Immature natural killer cell (primary cell): Measurements from ENCODE around the gene MRPS33. TPM values are rescaled to one million over a fixed set of nuclear protein-coding genes. Genes with fewer than 3 reads are reported as not detected.
A peak's percentile ranks its signal among the peaks of the same experiment; 100 is the strongest.
"Not testable (repeated sequence)": the region's sequence is repeated elsewhere in the genome, so short reads cannot be mapped to it uniquely, and the experiment has no call there.

ENCODE experiments used
- DNase-seq, 3 donors: peaks; one replicate each; pipeline ENCODE4 v3.0.0; 2022; ENCODE audit warnings: mixed read lengths in 1 of 3
- H3K27ac Mint-ChIP-seq, 6 donors: one replicate each; pipeline ENCODE4 v1.8.0; 2020; ENCODE audit warnings: mixed read lengths in 6 of 6, mild to moderate bottlenecking in 5 of 6, inconsistent platforms in 4 of 6, moderate library complexity in 3 of 6
- H3K27me3 Mint-ChIP-seq, 3 donors: one replicate each; pipeline ENCODE4 v1.8.0; 2020 to 2021; ENCODE audit warnings: low read depth in 3 of 3, mild to moderate bottlenecking in 3 of 3, mixed read lengths in 3 of 3, moderate library complexity in 3 of 3, inconsistent platforms in 1 of 3
- H3K36me3 Mint-ChIP-seq, 3 donors: one replicate each; pipeline ENCODE4 v1.8.0; 2020; ENCODE audit warnings: mixed read lengths in 3 of 3, inconsistent platforms in 2 of 3, mild to moderate bottlenecking in 2 of 3
- H3K4me1 Mint-ChIP-seq, 2 donors: one replicate each; pipeline ENCODE4 v1.8.0; 2020; ENCODE audit warnings: inconsistent platforms in 2 of 2, mild to moderate bottlenecking in 2 of 2, mixed read lengths in 2 of 2, moderate library complexity in 1 of 2
- H3K4me3 Mint-ChIP-seq, 5 donors: one replicate each; pipeline ENCODE4 v1.8.0; 2020; ENCODE audit warnings: mild to moderate bottlenecking in 5 of 5, mixed read lengths in 5 of 5, inconsistent platforms in 3 of 5, moderate library complexity in 3 of 5
- H3K9me3 Mint-ChIP-seq, 6 donors: one replicate each; pipeline ENCODE4 v1.8.0; 2020; ENCODE audit warnings: mild to moderate bottlenecking in 6 of 6, mixed read lengths in 6 of 6, inconsistent platforms in 4 of 6, moderate library complexity in 3 of 6
- polyA plus RNA-seq, 3 donors: library from polyadenylated mRNA; unstranded; fragments of 300-500 nt; fragmentation: Illumina TruSeq; gene quantifications; one replicate each; pipeline ENCODE4 v1.2.3, GENCODE V29; 2021

Gene MRPS33
- polyA plus RNA-seq = 10 to 100 TPM; 28.9 to 51.3 (median 46.9) TPM

DNA sequence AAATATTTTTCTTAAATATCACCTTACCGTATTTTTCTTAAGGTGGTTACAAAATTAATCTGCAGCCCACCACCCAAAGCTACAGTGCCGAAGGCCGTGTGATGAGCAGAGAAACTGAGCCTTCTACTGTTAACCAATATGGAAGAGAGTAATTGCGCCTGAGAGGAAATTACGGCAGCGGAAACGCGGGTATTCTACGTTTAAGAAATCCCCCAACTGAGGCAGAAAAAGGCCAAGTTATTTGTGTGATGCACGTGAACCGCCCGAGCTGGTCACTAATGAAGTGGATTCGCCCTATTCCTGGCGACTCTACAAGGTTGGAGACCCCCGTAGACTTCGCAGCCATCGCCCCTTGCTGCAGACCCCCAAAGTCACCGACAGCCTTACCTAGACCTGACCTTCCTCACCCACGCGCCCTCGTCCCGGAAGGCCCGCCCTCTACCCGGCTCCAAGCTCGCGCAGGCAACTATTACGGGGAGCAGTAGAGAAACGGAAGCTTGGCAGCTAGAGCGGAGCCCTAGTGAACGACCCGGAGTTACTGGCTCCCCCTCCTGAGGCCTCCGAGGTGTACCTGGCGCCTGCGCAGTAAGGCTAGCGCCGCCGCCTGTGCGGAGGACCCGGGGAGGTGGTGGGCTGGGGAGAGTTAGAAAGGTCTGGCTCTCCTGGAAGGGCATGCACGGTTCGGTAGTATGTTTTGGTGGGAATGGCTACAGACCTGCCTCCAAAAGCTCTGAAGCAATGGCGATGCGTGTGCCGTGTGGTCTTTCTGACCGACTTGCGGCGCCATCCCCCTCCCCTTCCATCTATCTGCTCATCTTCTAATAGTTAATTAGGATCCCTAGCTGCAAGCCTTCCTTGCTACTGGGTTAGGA is at the start of gene MRPS33:
TSS of gene MRPS33 (minus strand) at position 429 of the 872 bp plus-strand sequence. CDS start 4,319 bp downstream, outside the sequence.
- Mint-ChIP-seq H3K27ac (peak within 1 kb of the TSS; percentile 99 to 100 (median 100)), H3K4me3 (peak within 1 kb of the TSS; percentile 98 to 100 (median 99)), H3K4me1 (peaks cover 41 to 47% of the 10 kb centered on the region in 2 donors), H3K27me3 (peaks cover 6 to 24% (median 22%) of the 10 kb centered on the region in 3 donors), H3K36me3 (peaks cover 0 to 8% (median 5%) of the 10 kb centered on the region in 3 donors), H3K9me3 (no peaks in the 10 kb centered on the region)
- DNase-seq = peak; percentile 91 to 94 (median 93)

DNA sequence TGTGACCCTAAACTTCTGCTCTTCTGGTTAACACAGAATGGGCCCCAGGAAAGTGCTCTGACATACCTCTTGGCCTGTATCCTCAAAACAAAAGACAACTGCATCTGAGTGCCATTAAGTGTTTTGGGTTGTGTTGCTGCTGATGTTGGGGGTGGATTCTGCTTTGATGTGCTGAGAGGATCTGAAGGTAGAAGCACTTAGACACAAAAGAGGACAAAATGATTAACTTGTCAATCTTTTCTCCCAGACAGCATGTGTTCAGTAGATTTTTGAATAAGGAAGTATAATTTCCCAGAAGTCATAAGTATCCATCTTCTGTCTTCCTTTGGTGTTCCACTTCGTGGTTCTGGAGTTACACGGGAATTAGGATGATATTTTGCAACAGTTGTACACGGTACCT is 43.0 kb upstream of the MRPS33 start:
- no peak overlapping the region for H3K27ac Mint-ChIP-seq
- peaks cover 2 to 12% (median 11%) of the 10 kb centered on the region in 3 donors for H3K27me3 Mint-ChIP-seq
- H3K4me1 Mint-ChIP-seq = peaks cover 15 to 18% of the 10 kb centered on the region in 2 donors
- H3K9me3 Mint-ChIP-seq = peaks cover 0 to 5% (median 2%) of the 10 kb centered on the region in 6 donors
- no peak overlapping the region for H3K4me3 Mint-ChIP-seq
- no peak for DNase-seq
- no peaks in the 10 kb centered on the region for H3K36me3 Mint-ChIP-seq

DNA sequence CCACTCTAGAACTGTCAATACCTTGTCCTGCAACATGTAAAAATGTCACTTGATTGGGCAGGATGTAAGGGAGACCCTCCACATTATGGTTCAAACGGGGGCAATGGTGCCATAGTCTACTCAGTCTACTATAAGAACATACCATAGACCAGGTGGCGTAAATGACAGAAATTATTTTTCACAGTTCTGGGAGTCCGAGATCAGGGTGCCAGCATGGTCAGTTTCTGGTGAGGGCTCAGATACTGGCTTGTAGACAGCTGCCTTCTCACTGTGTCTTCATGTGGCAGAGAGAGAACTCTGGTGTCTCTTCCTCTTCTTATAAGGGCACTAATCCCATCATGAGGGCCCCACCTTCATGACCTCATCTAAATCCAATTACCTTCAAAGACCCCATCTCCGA is 40.4 kb upstream of the MRPS33 start:
- DNase-seq = no peak
- Mint-ChIP-seq H3K27ac (peak overlapping the region in 1 of 6 donors; percentile 6), H3K4me3 (no peak overlapping the region), H3K9me3 (peaks cover 0 to 4% (median 0%) of the 10 kb centered on the region in 6 donors), H3K27me3 (peaks cover 2 to 12% (median 10%) of the 10 kb centered on the region in 3 donors), H3K36me3 (no peaks in the 10 kb centered on the region), H3K4me1 (peaks cover 19 to 23% of the 10 kb centered on the region in 2 donors)

DNA sequence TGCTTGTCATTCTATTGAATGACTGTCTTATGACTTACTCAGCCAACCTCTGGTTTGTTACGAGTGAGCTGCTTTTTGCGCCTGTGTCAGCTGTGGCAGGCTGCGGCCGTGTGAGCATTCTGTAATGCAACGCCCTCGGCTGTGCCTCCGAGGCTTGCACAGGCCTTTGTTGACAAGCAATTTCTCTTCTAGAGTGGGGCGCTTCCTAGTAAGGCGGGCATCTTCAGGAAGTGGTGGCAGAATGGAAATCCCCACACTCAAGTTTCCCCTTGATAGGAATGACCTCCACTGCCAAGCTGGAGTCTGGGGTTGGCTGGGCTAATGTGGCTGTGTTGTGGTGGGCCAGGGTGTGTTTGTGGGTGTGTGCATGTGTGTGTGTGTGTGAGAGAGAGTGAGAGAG is 38.9 kb upstream of the MRPS33 start:
- peak; percentile 53 to 72 (median 64) for DNase-seq
- no peaks in the 10 kb centered on the region for H3K36me3 Mint-ChIP-seq
- peak overlapping the region; percentile 79 to 98 (median 90) for H3K27ac Mint-ChIP-seq
- peaks cover 19 to 23% of the 10 kb centered on the region in 2 donors for H3K4me1 Mint-ChIP-seq
- H3K27me3 Mint-ChIP-seq = peaks cover 4 to 10% (median 9%) of the 10 kb centered on the region in 3 donors
- peak overlapping the region; percentile 6 to 76 (median 48) for H3K4me3 Mint-ChIP-seq
- peaks cover 0 to 4% (median 0%) of the 10 kb centered on the region in 6 donors for H3K9me3 Mint-ChIP-seq

DNA sequence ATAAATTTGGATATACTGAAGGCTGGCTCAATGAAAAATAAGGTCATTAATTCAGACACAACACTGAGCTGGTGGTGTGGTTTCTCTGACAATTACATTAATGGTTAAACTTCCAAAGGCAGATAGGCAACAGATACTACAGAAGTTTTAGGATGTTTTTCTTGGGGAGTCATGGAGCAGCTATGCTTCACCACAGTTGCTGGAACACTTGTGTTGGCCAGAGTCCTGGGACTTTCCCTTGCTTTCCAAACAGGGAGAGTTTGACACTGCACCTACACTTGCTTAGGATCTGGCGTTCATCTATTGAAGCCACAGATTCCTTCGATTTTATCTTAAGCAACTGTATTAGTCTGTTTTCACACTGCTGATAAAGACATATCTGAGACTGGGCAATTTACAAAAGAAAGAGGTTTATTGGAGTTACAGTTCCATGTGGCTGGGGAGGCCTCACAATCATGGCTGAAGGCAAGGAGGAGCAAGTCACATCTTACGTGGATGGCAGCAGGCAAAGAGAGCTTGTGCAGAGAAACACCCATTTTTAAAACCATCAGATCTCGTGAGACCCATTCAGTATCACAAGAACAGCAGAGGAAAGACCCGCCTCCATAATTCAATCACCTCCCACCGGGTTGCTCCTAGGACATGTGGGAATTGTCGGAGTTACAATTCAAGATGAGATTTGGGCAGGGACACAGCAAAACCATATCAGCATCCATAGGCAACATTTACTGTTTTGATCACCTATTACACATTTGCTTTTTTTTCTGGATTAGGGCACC is 31.3 kb upstream of the MRPS33 start:
- Mint-ChIP-seq H3K36me3 (no peaks in the 10 kb centered on the region), H3K4me3 (no peak overlapping the region), H3K9me3 (peaks cover 0 to 2% (median 0%) of the 10 kb centered on the region in 6 donors), H3K27me3 (peaks cover 7 to 13% (median 7%) of the 10 kb centered on the region in 3 donors), H3K4me1 (no peaks in the 10 kb centered on the region), H3K27ac (no peak overlapping the region)
- no peak for DNase-seq

DNA sequence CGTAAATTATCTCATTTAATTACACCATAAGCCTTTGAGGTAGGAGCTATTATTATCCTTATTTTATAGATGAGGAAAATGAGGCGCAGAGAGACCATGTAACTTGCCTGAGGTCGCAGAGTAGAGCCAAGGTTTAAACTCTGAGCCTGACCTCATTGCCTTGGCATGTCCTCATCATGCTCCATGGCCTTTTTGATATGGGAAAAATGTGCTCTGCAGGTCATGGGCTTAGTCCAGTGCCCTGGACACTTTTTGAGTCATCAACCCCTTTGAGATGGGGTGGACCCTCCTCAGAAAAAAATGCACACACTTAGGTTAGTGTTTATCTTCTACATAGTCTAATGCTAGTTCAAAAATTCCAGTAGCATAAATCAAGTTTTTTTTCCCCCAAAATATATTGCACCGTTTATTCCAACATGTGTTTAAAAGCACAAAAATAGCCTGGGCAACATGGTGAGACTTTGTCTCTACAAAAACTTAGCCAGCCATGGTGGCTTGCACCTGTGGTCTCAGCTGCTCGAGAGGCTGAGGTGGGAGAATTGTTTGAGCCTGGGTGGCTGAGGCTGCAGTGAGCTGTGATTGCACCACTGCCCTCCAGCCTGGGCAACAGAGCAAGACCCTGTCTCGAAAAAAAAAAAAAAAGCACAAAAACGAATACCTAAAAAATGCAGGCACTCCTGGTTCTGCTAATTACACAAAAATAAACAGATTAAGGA is 30.5 kb upstream of the MRPS33 start:
- no peaks in the 10 kb centered on the region for H3K4me1 Mint-ChIP-seq
- no peak overlapping the region for H3K27ac Mint-ChIP-seq
- H3K4me3 Mint-ChIP-seq = no peak overlapping the region
- no peaks in the 10 kb centered on the region for H3K36me3 Mint-ChIP-seq
- peaks cover 7 to 13% (median 7%) of the 10 kb centered on the region in 3 donors for H3K27me3 Mint-ChIP-seq
- DNase-seq = no peak
- peaks cover 0 to 2% (median 0%) of the 10 kb centered on the region in 6 donors for H3K9me3 Mint-ChIP-seq

DNA sequence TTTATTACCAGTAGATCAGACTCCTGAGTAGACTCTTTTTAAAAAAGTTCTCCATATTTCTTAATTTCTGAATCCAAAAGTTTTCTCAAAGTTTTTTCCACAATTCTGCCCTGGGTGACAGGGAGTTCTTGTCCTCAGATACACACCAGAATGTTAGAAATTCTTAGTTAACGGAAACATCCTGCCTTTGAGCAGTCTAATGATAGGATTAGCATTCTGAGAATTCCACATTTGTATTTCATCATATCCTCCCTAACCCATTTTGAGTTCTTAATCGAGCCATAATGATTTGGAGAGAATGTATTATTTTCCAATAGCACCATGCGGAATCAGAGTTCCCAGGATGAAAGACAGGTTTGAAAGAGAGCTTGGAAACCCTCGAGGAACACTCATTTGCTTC is 28.9 kb upstream of the MRPS33 start:
- Mint-ChIP-seq H3K9me3 (peaks cover 0 to 6% (median 0%) of the 10 kb centered on the region in 6 donors), H3K27me3 (peaks cover 5 to 18% (median 7%) of the 10 kb centered on the region in 3 donors), H3K27ac (no peak overlapping the region), H3K36me3 (peaks cover 0 to 4% (median 0%) of the 10 kb centered on the region in 3 donors), H3K4me1 (no peaks in the 10 kb centered on the region), H3K4me3 (no peak overlapping the region)
- DNase-seq = no peak

DNA sequence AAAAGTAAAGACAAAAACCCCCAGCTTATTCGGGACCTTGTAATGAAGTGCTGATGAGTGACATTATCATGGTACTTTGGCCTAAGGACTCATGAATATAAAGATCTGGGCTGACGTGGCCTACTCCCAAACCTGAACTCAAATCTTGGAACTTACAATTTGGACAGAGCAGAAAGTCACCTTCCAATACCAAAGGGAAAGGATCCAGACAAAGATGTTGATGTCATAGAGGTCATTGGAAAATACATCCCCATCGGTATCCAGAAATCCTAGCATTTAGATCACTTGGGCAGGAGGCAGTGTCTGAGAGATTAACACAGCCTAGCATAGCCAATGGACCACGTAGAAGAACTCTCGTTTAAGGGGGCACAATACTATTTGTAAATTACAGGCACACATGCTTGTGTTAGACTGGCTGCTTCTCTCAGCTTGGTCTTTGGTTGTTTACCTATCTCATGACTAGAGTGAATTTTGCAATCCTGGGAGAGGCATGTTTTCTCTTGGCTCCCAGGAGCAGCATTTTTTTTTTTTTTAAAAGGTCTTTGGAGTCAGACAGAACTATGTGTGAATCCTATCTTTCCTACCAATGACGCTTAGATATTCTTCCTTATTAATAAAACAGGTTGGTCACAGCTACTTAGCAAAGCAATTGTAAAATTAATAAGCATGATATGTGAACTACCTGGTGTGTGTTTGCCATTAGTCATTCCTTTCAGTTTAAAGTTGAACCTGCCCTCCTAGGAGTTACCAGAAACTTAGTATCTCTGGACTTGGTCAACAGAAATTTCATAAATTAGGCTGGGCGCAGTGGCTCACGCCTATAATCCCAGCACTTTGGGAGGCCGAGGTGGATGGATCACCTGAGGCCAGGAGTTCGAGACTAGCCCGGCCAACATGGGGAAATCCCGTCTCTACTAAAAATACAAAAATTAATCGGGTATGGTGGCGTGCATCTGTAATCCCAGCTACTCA is 27.8 kb upstream of the MRPS33 start:
- Mint-ChIP-seq H3K27me3 (peaks cover 5 to 18% (median 6%) of the 10 kb centered on the region in 3 donors), H3K27ac (no peak overlapping the region), H3K9me3 (peaks cover 0 to 6% (median 0%) of the 10 kb centered on the region in 6 donors), H3K4me3 (no peak overlapping the region), H3K4me1 (no peaks in the 10 kb centered on the region), H3K36me3 (peaks cover 0 to 4% (median 0%) of the 10 kb centered on the region in 3 donors)
- no peak for DNase-seq

DNA sequence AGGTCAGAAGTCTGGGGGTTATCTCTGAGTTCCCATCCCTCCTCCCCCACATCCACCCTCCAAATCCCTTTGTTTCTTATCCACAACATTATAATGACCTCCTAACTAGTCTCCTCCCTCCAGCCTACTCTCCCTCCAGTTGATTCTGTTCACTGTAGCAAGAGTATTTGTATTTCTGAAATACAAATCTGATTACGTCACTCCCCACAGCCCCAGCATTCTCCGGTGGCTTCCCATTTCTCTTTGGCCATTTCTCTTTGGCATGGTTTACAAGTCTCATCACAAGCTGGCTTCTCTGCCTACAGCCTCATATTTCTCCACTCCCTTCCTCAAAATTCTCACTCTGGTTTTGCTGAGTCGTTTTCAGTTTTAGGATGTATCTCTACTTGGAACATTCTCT is 24.6 kb upstream of the MRPS33 start:
- peaks cover 0 to 4% (median 2%) of the 10 kb centered on the region in 3 donors for H3K36me3 Mint-ChIP-seq
- H3K27ac Mint-ChIP-seq = no peak overlapping the region
- H3K4me3 Mint-ChIP-seq = no peak overlapping the region
- peaks cover 4 to 7% (median 5%) of the 10 kb centered on the region in 3 donors for H3K27me3 Mint-ChIP-seq
- H3K9me3 Mint-ChIP-seq = peaks cover 0 to 3% (median 0%) of the 10 kb centered on the region in 6 donors
- H3K4me1 Mint-ChIP-seq = no peaks in the 10 kb centered on the region
- no peak for DNase-seq

DNA sequence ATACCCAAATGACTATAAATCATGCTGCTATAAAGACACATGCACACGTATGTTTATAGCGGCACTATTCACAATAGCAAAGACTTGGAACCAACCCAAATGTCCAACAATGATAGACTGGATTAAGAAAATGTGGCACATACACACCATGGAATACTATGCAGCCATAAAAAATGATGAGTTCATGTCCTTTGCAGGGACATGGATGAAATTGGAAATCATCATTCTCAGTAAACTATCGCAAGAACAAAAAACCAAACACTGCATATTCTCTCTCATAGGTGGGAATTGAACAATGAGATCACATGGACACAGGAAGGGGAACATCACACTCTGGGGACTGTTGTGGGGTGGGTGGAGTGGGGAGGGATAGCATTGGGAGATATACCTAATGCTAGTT is 23.3 kb upstream of the MRPS33 start:
- not testable (repeated sequence) for H3K27ac Mint-ChIP-seq, H3K4me3 Mint-ChIP-seq, H3K9me3 Mint-ChIP-seq, DNase-seq, H3K4me1 Mint-ChIP-seq, H3K27me3 Mint-ChIP-seq, H3K36me3 Mint-ChIP-seq

DNA sequence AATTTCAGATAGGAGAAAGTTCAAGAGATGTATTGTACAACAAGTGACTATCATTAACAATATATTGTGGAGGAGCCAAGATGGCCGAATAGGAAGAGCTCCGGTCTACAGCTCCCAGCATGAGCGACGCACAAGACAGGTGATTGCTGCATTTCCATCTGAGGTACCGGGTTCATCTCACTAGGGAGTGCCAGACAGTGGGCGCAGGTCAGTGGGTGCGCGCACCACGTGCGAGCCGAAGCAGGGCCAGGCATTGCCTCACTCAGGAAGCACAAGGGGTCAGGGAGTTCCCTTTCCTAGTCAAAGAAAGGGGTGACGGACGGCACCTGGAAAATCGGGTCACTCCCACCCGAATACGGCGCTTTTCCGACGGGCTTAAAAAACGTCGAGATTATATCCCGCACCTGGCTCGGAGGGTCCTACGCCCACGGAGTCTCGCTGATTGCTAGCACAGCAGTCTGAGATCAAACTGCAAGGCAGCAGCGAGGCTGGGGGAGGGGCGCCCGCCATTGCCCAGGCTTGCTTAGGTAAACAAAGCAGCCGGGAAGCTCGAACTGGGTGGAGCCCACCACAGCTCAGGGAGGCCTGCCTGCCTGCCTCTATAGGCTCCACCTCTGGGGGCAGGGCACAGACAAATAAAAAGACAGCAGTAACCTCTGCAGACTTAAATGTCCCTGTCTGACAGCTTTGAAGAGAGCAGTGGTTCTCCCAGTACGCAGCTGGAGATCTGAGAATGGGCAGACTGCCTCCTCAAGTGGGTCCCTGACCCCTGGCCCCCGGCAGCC is 18.0 kb upstream of the MRPS33 start:
- not testable (repeated sequence) for H3K36me3 Mint-ChIP-seq, DNase-seq, H3K4me1 Mint-ChIP-seq, H3K27ac Mint-ChIP-seq, H3K4me3 Mint-ChIP-seq, H3K9me3 Mint-ChIP-seq
- peaks cover 7 to 17% (median 11%) of the 10 kb centered on the region in 3 donors for H3K27me3 Mint-ChIP-seq

DNA sequence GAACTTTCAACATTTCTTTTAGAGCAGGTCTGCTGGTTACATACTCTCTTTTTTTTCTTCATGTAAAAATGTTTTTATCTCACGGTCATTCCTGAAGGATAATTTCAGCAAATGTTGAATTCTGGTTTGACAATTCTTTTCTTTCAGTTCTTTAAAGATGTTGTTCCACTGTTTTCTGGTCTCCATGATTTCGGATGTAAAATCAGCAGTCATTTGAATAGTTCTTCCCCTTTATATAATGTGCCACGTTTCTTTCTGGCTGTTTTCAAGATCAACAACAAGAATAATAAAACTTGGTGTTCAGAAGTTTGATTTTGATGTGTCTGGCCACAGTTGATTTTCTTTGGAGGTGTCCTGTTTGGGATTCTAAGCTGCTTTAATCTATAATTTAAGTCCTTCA is 14.0 kb upstream of the MRPS33 start:
- Mint-ChIP-seq H3K4me1 (no peaks in the 10 kb centered on the region), H3K27me3 (peaks cover 5 to 31% (median 16%) of the 10 kb centered on the region in 3 donors), H3K36me3 (peaks cover 7 to 10% (median 9%) of the 10 kb centered on the region in 3 donors), H3K27ac (no peak overlapping the region), H3K4me3 (no peak overlapping the region), H3K9me3 (peaks cover 7 to 14% (median 8%) of the 10 kb centered on the region in 6 donors)
- DNase-seq = no peak
